Sigmoid colon (tissue), 7 donors: Measurements from ENCODE around the gene PTX4. TPM values are rescaled to one million over a fixed set of nuclear protein-coding genes. Genes with fewer than 3 reads are reported as not detected.

ENCODE experiments used
- DNase-seq: peaks from one replicate; pipeline ENCODE4 v3.0.0-alpha.2; 2019
- H3K27ac ChIP-seq, 4 donors: fragments of 200-600 bp; sonication (generic); one replicate each; pipeline ENCODE4 v1.5.1; 2016 to 2019; ENCODE audit warnings: mild to moderate bottlenecking in 1 of 4
- H3K27me3 ChIP-seq, 3 donors: fragments of 200-600 bp; sonication (generic); one replicate each; pipeline ENCODE4 v1.5.1; 2019; ENCODE audit warnings: mild to moderate bottlenecking in 1 of 3
- H3K36me3 ChIP-seq, 4 donors: fragments of 200-600 bp; sonication (generic); one replicate each; pipeline ENCODE4 v1.5.1; 2016 to 2019
- H3K4me1 ChIP-seq, 4 donors: fragments of 200-600 bp; sonication (generic); one replicate each; pipeline ENCODE4 v1.5.1; 2017 to 2019
- H3K4me3 ChIP-seq, 4 donors: fragments of 200-600 bp; sonication (generic); one replicate each; pipeline ENCODE4 v1.5.1; 2017 to 2019; ENCODE audit warnings: mild to moderate bottlenecking in 2 of 4, moderate library complexity in 1 of 4
- H3K9me3 ChIP-seq, 4 donors: fragments of 200-600 bp in 3 of 4; sonication (generic) in 3 of 4; one replicate each; pipeline versions ENCODE4 v1.5.1 to v1.6.1; 2013 to 2019
- EP300 ChIP-seq, 4 donors: sonication (generic); formaldehyde crosslinking; IDR thresholded peaks; one replicate each; pipeline ENCODE4 v1.6.1; 2017; ENCODE audit warnings: antibody characterized with exemption in 4 of 4
- POLR2A ChIP-seq, 2 donors: fragments of 450-650 bp; IDR thresholded peaks; one replicate each; pipeline ENCODE4 v1.6.1; 2016; ENCODE audit warnings: antibody characterized with exemption in 2 of 2, mild to moderate bottlenecking in 2 of 2, moderate library complexity in 2 of 2
- POLR2AphosphoS5 ChIP-seq, 4 donors: sonication (generic); formaldehyde crosslinking; IDR thresholded peaks; one replicate each; pipeline ENCODE4 v1.6.1; 2017; ENCODE audit warnings: antibody characterized with exemption in 4 of 4
- WGBS, 2 donors: extraction: QIAGEN DNeasy Blood & Tissue Kit; methylation state at CpG; one replicate each; pipeline ENCODE4 v1.1.7; 2013; 5-methylcytosine and 5-hydroxymethylcytosine counted together
- intact Hi-C: fragments of 100-400 bp; cut with DNase I; formaldehyde crosslinking; loops from one replicate; pipeline ENCODE4 v1.15.1; 2023
- polyA plus RNA-seq, 3 donors: library from polyadenylated mRNA; stranded (reverse); fragments of 200-250 nt; gene quantifications; one replicate each; pipeline ENCODE4 v1.2.3, GENCODE V29; 2013
- total RNA-seq, 4 donors: library from RNA; depleted of rRNA; stranded (reverse); fragments of >200 nt; gene quantifications; one replicate each; pipeline ENCODE4 v1.1.0, GENCODE V29; 2016
- TF ChIP-seq, protein P1 (sequence below), 4 experiments: fragments of 450-650 bp in 3 of 4; fragments of 200-600 bp in 1 of 4; IDR thresholded peaks; one replicate each; pipeline ENCODE4 v1.5.1; 2016 to 2019; ENCODE audit warnings: antibody characterized with exemption in 4 of 4, mild to moderate bottlenecking in 3 of 4, moderate library complexity in 2 of 4
- donor health status: healthy with polysubstance abuse.
- donor health status: Bipolar disorder and iron deficiency.
- donor health status: healthy.

The PTX4 gene
- total and polyA plus RNA-seq, 7 donors = not detected

DNA sequence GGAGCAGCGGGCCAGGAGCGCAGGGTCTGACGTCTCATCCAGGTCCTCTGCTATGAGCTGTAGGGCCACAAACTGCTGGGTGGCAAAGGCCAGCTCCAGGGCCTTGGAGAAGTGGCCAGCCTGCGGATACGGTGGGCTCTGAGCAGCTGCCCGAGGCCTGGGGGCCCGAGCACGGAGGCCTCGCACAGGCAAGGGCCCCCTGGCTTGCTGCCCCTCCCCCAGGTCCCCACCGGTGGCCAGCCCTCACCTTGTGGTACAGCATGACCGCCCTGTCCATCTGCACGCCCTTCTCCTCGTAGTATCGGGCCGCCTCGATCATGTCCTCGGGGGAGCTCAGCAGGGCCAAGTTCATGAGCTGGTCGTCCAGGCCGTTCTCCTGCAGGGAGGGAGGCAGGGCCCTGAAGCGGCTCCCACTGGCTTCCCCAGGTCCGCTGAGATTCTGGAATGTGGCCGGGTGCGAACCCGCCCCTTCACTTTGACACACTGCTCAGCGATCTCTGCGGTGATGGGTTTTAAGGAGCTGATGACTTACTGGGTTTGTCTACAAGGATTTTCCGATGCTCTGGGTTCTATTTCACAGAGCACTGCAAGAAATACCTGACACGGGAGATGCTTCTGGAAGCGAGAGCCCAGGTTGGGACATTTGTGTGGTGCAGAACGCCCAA is 35.0 kb upstream of the PTX4 start:
- DNase-seq = no peak
- no peak for TF ChIP-seq EP300 (IDR thresholded peaks at IDR 0.05)
- TF ChIP-seq, protein P1, sequence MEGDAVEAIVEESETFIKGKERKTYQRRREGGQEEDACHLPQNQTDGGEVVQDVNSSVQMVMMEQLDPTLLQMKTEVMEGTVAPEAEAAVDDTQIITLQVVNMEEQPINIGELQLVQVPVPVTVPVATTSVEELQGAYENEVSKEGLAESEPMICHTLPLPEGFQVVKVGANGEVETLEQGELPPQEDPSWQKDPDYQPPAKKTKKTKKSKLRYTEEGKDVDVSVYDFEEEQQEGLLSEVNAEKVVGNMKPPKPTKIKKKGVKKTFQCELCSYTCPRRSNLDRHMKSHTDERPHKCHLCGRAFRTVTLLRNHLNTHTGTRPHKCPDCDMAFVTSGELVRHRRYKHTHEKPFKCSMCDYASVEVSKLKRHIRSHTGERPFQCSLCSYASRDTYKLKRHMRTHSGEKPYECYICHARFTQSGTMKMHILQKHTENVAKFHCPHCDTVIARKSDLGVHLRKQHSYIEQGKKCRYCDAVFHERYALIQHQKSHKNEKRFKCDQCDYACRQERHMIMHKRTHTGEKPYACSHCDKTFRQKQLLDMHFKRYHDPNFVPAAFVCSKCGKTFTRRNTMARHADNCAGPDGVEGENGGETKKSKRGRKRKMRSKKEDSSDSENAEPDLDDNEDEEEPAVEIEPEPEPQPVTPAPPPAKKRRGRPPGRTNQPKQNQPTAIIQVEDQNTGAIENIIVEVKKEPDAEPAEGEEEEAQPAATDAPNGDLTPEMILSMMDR (IDR thresholded peaks at IDR 0.05) = no peak
- no peak for TF ChIP-seq POLR2A (IDR thresholded peaks at IDR 0.05)
- no peak for TF ChIP-seq POLR2AphosphoS5 (IDR thresholded peaks at IDR 0.05)
- Histone ChIP-seq H3K27ac (no peak overlapping the region), H3K27me3 (no peaks in the 10 kb centered on the region), H3K4me1 (peaks cover 0 to 7% (median 0%) of the 10 kb centered on the region in 4 donors), H3K4me3 (no peak overlapping the region), H3K36me3 (peaks cover 18 to 63% (median 19%) of the 10 kb centered on the region in 4 donors), H3K9me3 (no peaks in the 10 kb centered on the region)
- WGBS, 2 donors = 93 to 95% methylated on average over 30 of the region's 30 CpGs
- intact Hi-C loops = no loop called here

GRCh38 chr16:1520461-1520860 is 31.7 kb upstream of the PTX4 start:
- no peak overlapping the region for H3K4me3 ChIP-seq
- 95% methylated on average over 19 of the region's 19 CpGs for WGBS, 2 donors
- H3K27me3 ChIP-seq = no peaks in the 10 kb centered on the region
- H3K36me3 ChIP-seq = peaks cover 18 to 74% (median 19%) of the 10 kb centered on the region in 4 donors
- H3K9me3 ChIP-seq = no peaks in the 10 kb centered on the region
- intact Hi-C loops = no loop called here
- H3K4me1 ChIP-seq = no peaks in the 10 kb centered on the region
- TF ChIP-seq POLR2AphosphoS5 (IDR thresholded peaks at IDR 0.05) = no peak
- TF ChIP-seq, protein P1 (IDR thresholded peaks at IDR 0.05) = no peak
- no peak for TF ChIP-seq POLR2A (IDR thresholded peaks at IDR 0.05)
- no peak for TF ChIP-seq EP300 (IDR thresholded peaks at IDR 0.05)
- H3K27ac ChIP-seq = no peak overlapping the region
- no peak for DNase-seq

DNA sequence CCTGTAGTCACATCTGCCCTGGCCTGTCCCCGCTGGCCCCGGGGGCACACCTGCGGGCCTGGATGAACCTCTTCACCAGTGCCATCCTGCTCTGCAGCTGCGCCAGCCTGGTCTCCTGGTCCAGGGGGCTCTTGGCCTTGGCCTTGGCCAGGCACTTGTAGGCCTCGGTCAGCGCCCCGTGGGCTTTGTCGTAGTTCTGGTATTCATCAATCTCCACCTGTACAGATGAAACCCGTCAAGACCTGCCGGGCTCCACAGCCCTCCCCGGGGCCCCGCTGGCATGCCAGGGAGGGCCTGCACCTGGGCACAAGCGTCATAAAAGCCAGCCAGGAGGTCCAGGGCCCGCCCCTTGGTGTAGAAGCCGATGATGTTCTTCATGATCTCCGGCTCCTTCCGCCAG is 31.1 kb upstream of the PTX4 start:
- 92 to 96% methylated on average over 17 of the region's 17 CpGs for WGBS, 2 donors
- H3K27ac ChIP-seq = no peak overlapping the region
- H3K36me3 ChIP-seq = peaks cover 18 to 68% (median 19%) of the 10 kb centered on the region in 4 donors

DNA sequence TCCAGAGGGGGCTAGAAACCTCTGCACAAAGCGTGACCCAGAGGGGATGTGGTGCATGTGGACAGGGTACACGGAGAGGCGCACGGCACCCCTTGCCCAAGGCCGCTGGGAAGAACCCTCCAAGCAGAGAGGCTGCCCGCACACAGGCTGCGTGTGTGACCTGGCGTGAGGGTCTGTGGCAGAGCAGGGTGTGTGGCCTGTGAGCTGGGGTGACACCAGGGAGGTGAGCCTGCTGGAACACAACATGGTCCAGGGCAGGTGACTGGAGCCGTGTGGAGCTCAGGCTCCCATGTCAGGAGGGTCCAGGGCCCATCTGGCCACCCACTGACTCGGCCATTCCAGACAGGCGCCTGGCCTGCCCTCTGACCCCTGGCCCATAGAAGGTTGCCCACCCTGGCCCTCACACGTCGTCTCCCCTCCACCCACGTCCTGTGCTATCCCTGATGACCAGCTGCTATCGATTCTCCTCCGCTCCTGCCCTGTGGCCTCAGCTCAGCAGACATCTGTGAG is 29.9 kb upstream of the PTX4 start:
- TF ChIP-seq POLR2AphosphoS5 (IDR thresholded peaks at IDR 0.05) (no peak), EP300 (IDR thresholded peaks at IDR 0.05) (no peak), POLR2A (IDR thresholded peaks at IDR 0.05) (no peak)
- TF ChIP-seq, protein P1 (IDR thresholded peaks at IDR 0.05) = no peak
- Histone ChIP-seq H3K27ac (no peak overlapping the region), H3K36me3 (peaks cover 9 to 66% (median 15%) of the 10 kb centered on the region in 4 donors), H3K4me3 (no peak overlapping the region), H3K4me1 (no peaks in the 10 kb centered on the region), H3K9me3 (no peaks in the 10 kb centered on the region), H3K27me3 (no peaks in the 10 kb centered on the region)
- intact Hi-C loops = no loop called here
- no peak for DNase-seq
- 93 to 94% methylated on average over 16 of the region's 16 CpGs for WGBS, 2 donors

More for the DNA sequence above, 31.1 kb upstream of the PTX4 start:
- no peak overlapping the region for H3K4me3 ChIP-seq
- intact Hi-C loops = no loop called here
- no peaks in the 10 kb centered on the region for H3K4me1 ChIP-seq
- no peaks in the 10 kb centered on the region for H3K27me3 ChIP-seq
- no peak for DNase-seq
- TF ChIP-seq, protein P1 (IDR thresholded peaks at IDR 0.05) = no peak
- TF ChIP-seq EP300 (IDR thresholded peaks at IDR 0.05) = no peak
- TF ChIP-seq POLR2AphosphoS5 (IDR thresholded peaks at IDR 0.05) = no peak
- TF ChIP-seq POLR2A (IDR thresholded peaks at IDR 0.05) = no peak
- H3K9me3 ChIP-seq = no peaks in the 10 kb centered on the region
